GM21515 (cell line): ENCODE data around the gene TMEM198.
A peak's percentile ranks its signal among the peaks of the same experiment; 100 is the strongest.

Experiments used
- ATAC-seq: cut with Tn5 transposase; IDR thresholded peaks from one replicate; pipeline ENCODE4 v1.9.1; 2021; ENCODE audit not compliant: unreplicated experiment

The TMEM198 gene

DNA sequence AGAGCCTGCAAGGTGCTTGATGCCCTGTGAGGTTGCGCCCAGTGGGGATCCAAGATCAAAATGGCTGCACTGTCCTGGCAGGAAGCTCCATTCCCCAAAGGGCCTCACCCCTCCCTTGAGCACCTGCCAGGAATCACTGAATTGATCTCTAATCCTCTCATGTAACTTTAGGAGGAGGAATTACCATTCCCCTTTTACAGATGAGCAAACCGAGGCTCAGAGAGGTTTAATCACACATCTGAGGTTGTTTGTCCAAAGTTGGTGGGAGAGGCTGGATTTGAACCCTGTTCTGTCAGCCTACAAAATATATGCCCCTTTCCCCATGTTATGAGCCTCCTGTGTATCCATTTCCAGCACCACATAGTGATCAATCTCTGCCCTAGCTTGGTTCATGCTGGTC, 19.0 kb upstream of the TMEM198 start:
- no peak for ATAC-seq

DNA sequence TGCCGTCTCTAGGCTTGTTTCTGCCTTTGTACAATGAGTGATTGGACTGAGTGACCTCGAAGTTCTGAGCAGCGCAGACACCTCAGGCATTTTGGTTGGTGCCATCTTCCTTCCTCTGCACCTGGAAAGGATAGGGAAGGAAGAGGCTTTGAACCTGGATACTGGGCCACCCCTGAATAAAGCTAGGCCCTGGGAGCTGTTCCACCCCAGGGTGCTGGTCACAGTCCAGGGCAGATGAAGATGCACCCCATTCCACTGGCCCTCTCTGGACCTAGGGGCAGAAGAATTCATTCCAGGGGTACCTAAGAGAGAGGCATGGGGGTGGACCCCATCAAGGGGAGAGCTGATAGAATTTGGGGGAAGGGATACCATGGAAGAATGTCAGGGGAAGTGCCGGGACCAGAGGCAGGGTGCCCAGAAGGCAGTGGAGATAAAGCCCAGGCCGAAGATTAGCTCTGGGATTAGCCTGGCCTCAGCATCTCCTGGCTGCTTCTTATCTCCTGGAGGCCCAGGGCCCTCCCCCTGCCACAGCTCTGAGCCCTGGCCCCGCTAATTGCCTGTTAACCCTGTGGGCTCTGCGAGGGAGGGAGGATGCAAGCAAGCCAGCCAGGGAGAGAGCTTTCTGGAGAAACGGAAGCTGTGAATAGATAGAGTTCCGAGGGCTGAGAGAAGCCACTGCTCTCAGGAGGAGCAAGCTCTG, 18.1 kb upstream of the TMEM198 start:
- no peak for ATAC-seq

DNA sequence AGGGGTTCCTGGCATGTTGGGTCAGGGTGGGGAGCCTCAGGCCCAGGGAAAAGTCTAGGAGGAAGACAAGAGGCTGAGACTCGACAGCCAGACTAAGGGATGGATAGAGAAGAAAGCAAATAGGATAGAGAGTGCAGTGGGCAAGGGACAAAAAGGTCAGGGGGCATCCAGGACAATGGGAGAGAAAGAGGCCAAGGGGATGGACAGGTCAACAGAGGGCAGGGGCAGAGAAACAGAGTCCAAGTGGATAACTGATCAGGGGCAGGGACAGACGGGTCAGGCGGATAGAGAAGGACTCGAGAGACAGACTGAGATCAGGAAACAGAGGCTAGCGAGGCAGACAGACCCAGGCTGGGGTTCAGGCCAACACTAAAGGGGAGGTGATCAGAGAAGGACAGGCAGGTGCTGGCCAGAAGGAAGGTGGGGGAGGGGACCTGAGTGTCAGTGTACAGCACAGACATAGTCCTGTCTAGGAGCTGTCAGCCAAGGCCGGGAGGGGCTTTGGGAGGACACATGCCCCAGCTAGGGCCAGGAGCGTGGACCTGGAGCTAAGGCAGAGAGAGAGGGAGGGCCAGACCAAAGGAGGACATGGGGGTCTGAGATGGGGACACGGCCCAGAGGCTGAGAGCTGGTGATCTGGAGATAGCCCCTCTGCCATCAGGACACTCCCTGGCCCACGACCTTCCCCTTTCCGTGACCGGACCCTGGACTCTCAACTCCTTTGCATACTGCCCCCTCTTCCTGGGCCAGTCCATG, 17.3 kb upstream of the TMEM198 start:
- ATAC-seq: no peak

DNA sequence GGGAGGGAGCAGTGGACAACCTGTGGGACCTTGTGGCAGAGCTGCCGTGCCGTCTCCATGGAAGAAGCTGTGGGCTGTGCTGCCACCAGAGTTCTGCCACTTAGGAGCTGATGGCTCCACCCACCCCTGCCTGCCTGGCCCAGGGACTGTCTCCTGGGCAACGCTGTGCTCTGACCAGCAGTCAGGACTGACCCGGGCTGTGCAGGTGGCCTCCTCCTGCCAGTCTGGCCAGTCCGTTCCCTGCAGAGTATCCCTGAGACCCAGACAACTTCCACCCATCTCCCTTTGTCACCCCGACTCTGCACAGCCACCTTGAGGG, 16.8 kb upstream of the TMEM198 start:
- no peak for ATAC-seq

DNA sequence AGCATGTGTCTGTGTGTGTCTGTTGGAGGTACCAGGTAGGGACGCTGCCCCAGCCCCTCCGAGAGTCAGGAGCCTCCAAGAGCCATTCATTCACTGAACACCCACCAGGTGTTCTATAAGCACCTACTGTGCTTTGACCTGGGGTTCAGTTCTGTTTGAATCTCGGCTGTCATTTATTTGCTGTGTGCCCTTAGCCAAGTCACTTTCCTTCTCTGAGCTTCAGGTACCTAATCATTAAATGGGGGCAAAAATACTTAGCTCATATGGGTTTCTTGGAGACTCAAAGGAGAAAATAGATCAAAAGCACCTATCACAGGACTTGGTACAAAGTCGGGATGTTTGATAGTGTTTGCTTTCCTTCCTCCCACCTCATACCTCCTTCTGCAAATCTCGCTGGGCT, 16.4 kb upstream of the TMEM198 start:
- no peak for ATAC-seq

DNA sequence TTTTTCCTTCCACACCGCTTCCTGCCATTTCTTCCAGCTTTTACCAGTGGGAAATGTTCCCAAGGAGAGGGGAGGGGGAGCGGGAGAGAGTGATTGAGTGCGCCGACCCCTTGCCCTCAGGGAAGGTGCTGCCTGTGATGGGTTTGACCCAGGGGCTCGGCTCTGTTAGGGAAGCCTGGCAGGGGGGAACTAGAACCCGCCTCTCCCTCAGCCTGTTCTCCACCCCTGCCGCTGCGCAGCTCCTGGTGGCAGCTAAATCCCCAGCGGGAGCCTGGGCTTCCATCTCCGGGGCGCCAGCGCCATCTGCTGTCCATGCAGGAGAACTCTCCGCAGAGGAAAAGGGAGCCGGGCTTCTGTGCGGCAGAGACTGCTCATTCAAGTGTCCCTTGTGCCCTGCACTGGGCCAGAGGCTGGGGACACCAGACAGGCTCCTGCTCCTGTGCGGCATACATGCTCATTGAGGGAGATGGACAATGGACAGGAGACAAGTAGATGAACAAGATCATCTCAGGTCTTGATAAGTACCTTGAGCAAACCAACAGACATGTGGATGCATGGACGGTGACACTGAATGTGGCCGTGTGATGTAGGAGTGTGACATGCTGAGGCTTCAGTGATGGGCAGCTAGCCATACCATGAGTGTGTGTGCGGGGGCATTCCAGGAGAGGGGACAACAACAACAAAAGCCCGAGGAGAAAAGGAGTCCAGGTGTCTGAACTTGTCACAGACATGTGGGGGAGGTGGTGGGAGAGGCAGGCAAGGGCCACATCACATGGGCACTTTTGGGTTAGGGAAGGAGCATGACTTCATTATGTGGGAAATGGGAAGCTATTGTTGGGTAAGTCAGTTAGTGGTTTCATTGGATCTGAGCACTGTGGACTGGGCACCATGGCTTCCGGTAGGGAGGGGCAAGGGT, 13.5 kb upstream of the TMEM198 start:
- ATAC-seq: peak; percentile 87

DNA sequence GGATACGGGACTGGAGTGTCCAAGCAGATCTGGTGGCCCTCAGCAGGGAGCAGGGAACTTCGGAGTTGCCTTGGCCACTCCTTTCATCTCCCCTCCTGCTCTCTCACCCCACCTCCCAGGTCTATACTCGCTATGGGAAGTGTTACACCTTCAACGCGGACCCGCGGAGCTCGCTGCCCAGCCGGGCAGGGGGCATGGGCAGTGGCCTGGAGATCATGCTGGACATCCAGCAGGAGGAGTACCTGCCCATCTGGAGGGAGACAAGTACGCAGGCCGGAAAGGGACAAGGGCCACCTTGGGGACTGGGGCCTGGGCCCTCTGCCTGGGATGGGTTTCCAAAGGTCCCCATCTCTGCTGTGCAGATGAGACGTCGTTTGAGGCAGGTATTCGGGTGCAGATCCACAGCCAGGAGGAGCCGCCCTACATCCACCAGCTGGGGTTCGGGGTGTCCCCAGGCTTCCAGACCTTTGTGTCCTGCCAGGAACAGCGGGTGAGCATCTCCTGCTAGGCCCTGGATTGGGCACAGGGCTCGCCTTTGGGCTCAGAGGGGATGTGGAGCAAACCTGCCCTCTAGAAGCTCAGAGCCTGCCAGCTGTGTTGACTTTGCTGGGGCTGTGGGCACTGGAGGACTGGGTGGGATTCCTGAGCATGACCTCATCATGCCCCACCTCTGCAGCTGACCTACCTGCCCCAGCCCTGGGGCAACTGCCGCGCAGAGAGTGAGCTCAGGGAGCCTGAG, 12.0 kb upstream of the TMEM198 start:
- no peak for ATAC-seq

DNA sequence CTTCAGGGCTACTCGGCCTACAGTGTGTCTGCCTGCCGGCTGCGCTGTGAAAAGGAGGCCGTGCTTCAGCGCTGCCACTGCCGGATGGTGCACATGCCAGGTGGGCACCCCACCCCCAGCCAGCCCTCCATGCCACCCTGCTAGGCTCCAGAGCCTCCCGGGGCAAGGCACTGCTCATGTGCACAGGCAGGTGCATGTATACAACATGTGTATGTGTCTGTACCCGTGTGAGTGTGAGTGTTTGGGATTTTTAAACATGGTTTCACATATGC, 11.5 kb upstream of the TMEM198 start:
- no peak for ATAC-seq

DNA sequence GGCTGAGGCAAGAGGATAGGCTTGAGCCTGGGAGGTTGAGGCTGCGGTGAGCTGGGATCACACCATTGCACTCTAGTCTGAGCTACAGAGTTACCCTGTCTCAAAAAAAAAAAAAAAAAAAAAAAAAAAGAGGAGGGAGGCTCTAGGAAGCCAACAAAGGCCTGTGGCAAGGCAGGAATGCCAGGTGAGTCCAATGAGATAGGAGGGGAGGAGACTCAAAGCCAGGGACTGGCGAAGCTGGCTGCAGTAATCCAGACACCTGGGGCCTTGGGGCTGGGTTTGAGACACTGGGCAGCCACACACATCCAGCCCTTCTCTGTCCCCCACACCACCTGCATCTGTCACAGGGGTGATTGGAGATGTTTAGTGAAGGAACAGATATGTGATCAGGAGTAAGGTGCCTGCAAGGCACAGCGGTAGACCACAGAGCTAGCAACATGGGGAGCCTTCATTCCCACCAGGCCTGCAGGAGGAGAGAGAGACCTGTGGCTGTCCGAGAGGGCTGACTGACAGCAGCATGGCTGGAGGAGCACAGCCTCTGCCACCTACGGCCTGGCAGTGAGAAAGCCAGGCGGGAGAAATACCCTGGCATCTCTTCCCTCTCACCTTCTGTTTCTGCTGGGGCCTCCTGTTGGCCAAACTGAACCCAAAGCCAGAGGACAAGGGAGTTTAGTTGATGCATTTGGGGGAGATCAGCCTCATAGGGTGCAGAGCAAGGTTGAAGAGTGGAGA, 9.7 kb upstream of the TMEM198 start:
- no peak for ATAC-seq

DNA sequence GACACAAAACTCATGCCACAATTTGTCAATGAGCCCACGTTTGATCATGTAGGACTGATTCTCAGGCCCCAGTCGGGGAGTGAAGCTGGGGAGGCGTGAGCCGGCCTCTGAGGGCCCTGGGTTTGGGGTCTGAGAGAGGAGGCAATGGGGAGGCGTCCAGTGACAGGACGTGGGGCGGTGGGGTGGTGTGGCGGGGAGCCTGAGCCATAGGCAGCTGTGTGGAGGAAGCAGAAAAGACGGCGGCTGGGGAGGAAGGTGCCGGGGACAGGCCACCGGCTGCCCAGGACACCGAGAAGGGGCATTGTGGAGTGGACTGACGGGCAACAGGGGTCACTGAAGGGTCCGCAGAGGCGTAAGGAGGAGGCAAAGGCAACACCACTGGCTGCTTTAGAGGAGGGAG, 7.4 kb upstream of the TMEM198 start:
- ATAC-seq: no peak

DNA sequence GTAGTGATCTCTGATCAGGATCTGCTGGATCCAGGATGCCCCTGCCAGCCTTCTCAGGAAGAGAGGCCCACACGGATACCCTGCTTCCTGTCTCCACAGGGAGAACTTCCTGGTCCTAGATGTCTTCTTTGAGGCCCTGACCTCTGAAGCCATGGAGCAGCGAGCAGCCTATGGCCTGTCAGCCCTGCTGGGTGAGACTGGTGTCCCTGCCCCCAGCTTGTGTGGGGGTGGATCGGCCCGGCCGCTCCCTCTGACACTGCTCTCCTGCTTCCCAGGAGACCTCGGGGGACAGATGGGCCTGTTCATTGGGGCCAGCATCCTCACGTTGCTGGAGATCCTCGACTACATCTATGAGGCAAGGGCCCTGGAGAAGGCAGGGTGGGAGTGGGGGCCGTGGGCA, 6.9 kb upstream of the TMEM198 start:
- no peak for ATAC-seq

DNA sequence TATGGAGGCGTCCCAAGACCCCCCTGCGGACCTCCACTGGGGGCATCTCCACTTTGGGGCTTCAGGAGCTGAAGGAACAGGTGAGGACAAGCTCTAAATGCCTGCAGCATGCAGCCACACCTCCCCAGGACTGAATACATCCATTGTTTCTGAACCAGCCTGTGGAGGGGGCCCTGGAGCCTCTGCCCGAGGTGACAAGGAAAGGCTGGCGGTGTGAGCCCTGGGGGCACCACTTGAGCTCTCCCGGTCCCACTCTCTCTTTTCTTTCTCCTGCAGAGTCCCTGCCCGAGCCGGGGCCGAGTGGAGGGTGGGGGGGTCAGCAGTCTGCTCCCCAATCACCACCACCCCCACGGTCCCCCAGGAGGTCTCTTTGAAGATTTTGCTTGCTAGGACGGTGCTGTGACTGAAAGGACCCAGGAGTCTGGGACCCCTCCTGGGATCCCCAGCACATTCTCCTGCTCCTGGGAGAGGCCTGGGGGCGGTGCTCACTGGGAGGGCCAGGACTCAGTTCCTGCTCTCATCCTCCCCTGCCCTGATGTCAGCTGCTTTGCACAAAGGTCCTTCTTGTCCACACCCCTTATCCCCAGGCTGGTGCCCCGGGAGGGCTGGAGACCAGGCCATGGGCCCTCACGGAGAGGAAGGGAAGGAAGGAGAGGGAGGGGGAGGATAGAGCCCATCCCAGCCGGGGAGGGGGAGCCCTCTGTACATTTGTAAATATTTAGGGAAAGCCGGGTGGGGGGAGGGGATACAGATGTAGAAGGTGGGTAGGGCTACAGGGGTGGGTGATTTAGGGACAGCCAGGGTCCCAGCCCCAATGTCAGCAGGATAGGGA, 6.0 kb upstream of the TMEM198 start:
- ATAC-seq: no peak

DNA sequence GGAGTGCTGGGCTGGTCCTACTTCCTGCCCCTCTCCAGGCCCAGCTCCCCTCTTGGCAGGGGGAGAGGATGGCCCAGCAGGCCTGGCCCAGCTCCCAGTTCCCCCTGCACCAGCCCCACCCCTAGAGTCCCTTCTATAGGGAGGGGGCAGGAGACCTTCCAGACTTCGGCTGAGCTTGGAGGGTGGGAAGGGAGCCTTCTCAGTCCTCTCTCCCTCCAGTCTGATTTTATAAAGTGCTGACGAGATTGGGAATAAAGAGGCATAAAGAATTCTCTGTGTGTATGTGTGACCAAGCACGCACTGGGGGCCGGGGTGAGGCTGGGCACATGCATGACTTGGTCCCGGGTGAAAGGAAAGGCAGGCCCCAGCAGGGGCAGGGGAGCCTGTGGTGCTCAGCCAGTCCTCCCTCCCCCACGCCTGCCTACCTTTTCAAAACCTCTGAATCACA, 5.3 kb upstream of the TMEM198 start:
- ATAC-seq: no peak

DNA sequence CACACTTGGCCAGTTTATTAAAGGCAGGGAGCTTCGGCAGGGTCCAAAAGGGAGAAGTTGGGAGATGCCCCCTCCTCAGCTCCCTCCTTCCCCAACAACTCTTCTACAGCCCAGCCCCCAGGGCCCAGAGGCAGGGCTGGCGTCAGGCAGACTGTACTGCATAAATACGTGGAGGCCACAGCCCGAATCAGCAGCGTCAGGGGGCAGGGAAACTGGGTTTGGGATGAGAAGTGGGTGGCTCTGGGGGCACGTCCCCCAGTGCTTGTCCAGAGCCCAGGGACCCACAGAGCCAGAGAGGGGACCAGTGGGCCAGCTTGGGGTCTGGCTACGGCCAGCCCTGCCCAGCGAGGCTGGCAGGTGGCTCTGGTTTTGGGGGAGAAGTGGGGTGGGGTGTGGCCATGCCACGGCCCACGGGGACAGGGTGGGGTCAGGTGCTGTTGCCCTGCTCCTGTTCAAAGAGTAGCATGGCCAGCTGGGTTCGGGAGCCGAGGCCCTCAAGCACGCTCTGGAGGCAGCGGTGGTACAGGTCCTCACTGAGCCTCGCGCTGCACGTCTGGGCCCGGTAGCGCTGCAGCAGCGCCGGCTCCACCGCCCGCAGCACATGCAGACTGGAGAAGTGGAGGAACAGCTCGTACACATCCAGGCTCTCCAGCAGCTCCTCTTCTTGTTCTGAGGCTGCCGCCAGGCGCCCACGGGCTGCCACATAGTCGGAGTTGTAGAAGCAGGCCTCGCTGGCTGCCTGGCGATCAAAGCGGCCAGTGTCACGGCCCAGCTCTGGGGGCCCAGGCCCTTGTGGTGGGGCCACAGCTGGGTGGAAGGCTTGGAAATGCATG, 4.7 kb upstream of the TMEM198 start:
- ATAC-seq: no peak

DNA sequence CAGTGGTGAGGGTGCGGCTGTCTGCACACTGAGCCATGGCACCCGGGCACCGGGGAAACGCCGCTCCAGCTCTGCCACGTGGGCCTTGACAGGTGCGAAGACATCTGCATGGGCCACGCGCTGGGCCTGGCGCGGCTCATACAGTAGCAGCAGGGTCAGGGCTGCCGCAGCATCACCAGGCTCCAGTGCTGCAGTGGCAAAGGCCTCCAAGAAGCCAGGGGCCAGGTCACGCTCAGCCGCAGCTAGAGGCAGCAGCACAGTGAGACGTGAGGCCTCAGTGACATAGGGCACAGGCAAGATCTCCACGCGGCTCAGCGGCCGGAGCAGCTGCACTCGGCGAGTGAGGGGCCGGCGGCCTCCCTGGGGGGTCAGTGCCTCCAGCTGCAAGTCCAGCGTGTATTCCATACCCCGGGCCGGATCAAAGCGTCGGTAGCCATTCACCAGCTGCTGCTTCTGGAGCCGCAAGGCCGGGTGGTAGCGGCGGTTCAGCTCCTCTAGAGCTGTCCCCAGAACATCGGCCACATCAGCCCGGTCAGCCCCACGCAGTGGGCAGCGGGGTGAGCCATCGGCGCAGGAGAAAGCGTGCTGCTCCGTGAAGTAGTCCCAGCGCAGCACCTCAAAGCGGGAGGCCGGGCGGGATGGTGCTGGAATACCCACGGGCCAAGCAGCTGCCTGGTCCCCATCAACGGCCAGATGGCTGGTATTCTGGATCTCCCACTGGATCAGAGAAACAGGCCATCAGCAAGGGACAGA, 3.7 kb upstream of the TMEM198 start:
- no peak for ATAC-seq

DNA sequence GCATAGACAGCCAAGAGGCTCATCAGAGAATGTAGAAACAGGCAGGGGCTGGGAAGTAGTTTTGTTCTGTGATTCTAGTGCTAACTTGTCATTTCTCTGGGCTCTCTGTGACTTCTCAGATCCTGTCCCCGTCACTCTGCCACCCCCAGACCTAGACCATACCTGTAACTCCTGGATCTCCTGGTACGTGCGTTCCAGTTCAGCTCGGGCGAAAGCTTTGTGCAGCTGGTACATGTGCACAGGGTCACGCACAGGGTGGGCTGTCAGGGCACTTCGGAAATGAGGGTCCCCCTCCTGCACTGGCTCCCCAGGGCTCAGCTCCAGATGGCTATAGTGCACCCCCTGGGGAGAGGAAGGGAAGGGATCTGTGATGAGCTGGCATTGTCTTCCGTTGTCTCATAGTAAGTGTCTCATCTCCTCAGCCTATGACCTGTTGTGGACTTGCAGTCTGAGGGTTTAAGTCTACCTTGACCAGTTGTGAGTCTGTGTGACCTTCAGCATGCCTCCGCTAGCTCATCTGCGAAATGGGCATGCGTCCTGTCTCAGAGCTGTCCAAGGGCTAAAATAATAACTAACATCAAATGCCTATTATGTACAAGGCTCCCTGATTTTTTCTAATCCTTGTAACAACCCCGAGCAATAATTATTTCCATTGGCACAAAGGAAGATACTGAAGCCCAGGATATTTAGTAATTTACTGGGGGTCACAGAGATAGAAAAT, 2.9 kb upstream of the TMEM198 start:
- ATAC-seq: no peak

DNA sequence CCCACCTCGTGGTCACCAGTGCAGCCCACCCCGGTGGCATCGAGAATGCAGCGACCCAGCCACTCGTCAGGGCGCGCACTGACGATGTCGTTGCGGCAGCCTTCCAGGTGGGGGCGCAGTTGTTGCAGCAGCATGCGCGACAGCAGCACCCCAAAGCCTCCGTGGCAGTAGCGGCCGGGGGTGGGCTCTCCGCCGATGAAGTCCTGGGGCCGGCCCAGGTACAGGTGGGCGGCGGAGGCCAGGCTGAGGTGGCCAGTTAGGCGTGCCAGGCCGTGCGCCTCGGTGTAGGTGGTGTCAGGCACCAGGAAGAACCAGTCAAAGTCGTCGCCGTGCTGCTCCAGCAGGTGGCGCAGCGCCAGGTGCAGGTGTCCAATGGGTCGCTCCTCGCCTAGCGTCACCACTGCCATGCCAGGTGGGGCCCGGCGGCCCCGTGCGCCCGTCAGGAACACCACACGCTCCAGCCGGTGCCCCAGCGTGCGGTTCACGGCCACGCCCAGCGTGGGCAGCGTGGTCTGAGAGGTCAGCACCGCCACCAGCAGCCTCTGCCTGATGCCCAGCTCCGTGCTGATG, 2.1 kb upstream of the TMEM198 start:
- peak; percentile 45 for ATAC-seq
